ENCODE data around the gene P2RY12.

P2RY12 gene

GRCh38 chr3:151428386-151428785 lies 43.8 kb upstream of the P2RY12 start:
- Histone ChIP-seq H3K79me2 (ENCODE audit: low read length) (no peaks in the 10 kb centered on the region), H3K36me3 (replicated peaks; ENCODE audit: low read depth, low read length) (peaks cover 6% of the 10 kb centered on the region), H3K27me3 (ENCODE audit: low read depth, low read length) (no peaks in the 10 kb centered on the region), H3K9ac (ENCODE audit: low read length) (no peak overlapping the region), H2AFZ (ENCODE audit: low read depth, low read length) (no peak overlapping the region), H3K4me1 (ENCODE audit: low read length) (peaks cover 20% of the 10 kb centered on the region), H3K27ac (ENCODE audit: low read length) (no peak overlapping the region), H3K4me2 (ENCODE audit: low read length) (no peak overlapping the region), H4K20me1 (ENCODE audit: insufficient read depth, low read length) (no peaks in the 10 kb centered on the region), H3K9me3 (ENCODE audit: insufficient read depth, low read length) (no peaks in the 10 kb centered on the region), H3K4me3 (ENCODE audit: low read length) (no peak overlapping the region)
- TF ChIP-seq EZH2phosphoT487 (IDR thresholded peaks at IDR 0.05; ENCODE audit: low read depth) (no peak), CTCF (IDR thresholded peaks at IDR 0.05; ENCODE audit: low read depth, low read length) (no peak)

GRCh38 chr3:151426341-151426657 lies 41.7 kb upstream of the P2RY12 start:
- Histone ChIP-seq H3K4me3 (ENCODE audit: low read length) (no peak overlapping the region), H4K20me1 (ENCODE audit: insufficient read depth, low read length) (no peaks in the 10 kb centered on the region), H3K4me2 (ENCODE audit: low read length) (peak overlapping the region; percentile 29; the same call in 1 of the 2 replicates), H3K27me3 (ENCODE audit: low read depth, low read length) (no peaks in the 10 kb centered on the region), H3K9ac (ENCODE audit: low read length) (no peak overlapping the region), H3K9me3 (ENCODE audit: insufficient read depth, low read length) (no peaks in the 10 kb centered on the region), H3K27ac (ENCODE audit: low read length) (no peak overlapping the region), H3K4me1 (ENCODE audit: low read length) (peaks cover 16% of the 10 kb centered on the region), H2AFZ (ENCODE audit: low read depth, low read length) (no peak overlapping the region), H3K36me3 (replicated peaks; ENCODE audit: low read depth, low read length) (peaks cover 6% of the 10 kb centered on the region), H3K79me2 (ENCODE audit: low read length) (no peaks in the 10 kb centered on the region)
- TF ChIP-seq CTCF (IDR thresholded peaks at IDR 0.05; ENCODE audit: low read depth, low read length) (peak; percentile 33), EZH2phosphoT487 (IDR thresholded peaks at IDR 0.05; ENCODE audit: low read depth) (no peak)

GRCh38 chr3:151425627-151426340 lies 41.2 kb upstream of the P2RY12 start:
- Histone ChIP-seq H3K4me3 (ENCODE audit: low read length) (no peak overlapping the region), H2AFZ (ENCODE audit: low read depth, low read length) (no peak overlapping the region), H3K4me1 (ENCODE audit: low read length) (peaks cover 11% of the 10 kb centered on the region), H3K27ac (ENCODE audit: low read length) (no peak overlapping the region), H3K4me2 (ENCODE audit: low read length) (peak overlapping the region; percentile 29; the same call in 1 of the 2 replicates), H4K20me1 (ENCODE audit: insufficient read depth, low read length) (no peaks in the 10 kb centered on the region), H3K9ac (ENCODE audit: low read length) (no peak overlapping the region), H3K9me3 (ENCODE audit: insufficient read depth, low read length) (no peaks in the 10 kb centered on the region), H3K79me2 (ENCODE audit: low read length) (no peaks in the 10 kb centered on the region), H3K36me3 (replicated peaks; ENCODE audit: low read depth, low read length) (peaks cover 2% of the 10 kb centered on the region), H3K27me3 (ENCODE audit: low read depth, low read length) (no peaks in the 10 kb centered on the region)
- peak; percentile 79 for TF ChIP-seq CTCF (IDR thresholded peaks at IDR 0.05; ENCODE audit: low read depth, low read length)
- no peak for TF ChIP-seq EZH2phosphoT487 (IDR thresholded peaks at IDR 0.05; ENCODE audit: low read depth)

GRCh38 chr3:151423091-151423490 lies 38.5 kb upstream of the P2RY12 start:
- H4K20me1 ChIP-seq (ENCODE audit: insufficient read depth, low read length): no peaks in the 10 kb centered on the region
- H3K36me3 ChIP-seq (replicated peaks; ENCODE audit: low read depth, low read length): no peaks in the 10 kb centered on the region
- H3K27ac ChIP-seq (ENCODE audit: low read length): no peak overlapping the region
- peaks cover 4% of the 10 kb centered on the region for H3K4me1 ChIP-seq (ENCODE audit: low read length)
- no peak overlapping the region for H2AFZ ChIP-seq (ENCODE audit: low read depth, low read length)
- H3K9ac ChIP-seq (ENCODE audit: low read length): no peak overlapping the region
- no peak overlapping the region for H3K4me2 ChIP-seq (ENCODE audit: low read length)
- no peaks in the 10 kb centered on the region for H3K9me3 ChIP-seq (ENCODE audit: insufficient read depth, low read length)
- no peak overlapping the region for H3K4me3 ChIP-seq (ENCODE audit: low read length)
- H3K27me3 ChIP-seq (ENCODE audit: low read depth, low read length): no peaks in the 10 kb centered on the region
- H3K79me2 ChIP-seq (ENCODE audit: low read length): no peaks in the 10 kb centered on the region
- TF ChIP-seq CTCF (IDR thresholded peaks at IDR 0.05; ENCODE audit: low read depth, low read length) (no peak), EZH2phosphoT487 (IDR thresholded peaks at IDR 0.05; ENCODE audit: low read depth) (no peak)

All from OCI-LY3 (cell line).